GM23338 (cell line): ENCODE results near the gene AFAP1.

Source experiments
- POLR2AphosphoS5 ChIP-seq: IDR thresholded peaks from 2 replicates; pipeline ENCODE4 v1.6.1; 2016; ENCODE audit warnings: antibody characterized with exemption, low read depth
- STAT1 ChIP-seq: IDR thresholded peaks from one replicate; pipeline ENCODE4 v1.6.1; 2016; ENCODE audit warnings: antibody characterized with exemption; ENCODE audit not compliant: unreplicated experiment
- TF ChIP-seq, protein P1 (sequence below), 2 experiments: fragments of 200-600 bp in 1 of 2; sonication (generic) in 1 of 2; conservative IDR thresholded peaks; 2 replicates each; pipeline versions ENCODE4 v1.5.1 to v1.6.1; 2016 to 2017; ENCODE audit warnings: antibody characterized with exemption in 2 of 2, low read depth in 2 of 2, mild to moderate bottlenecking in 2 of 2, moderate library complexity in 1 of 2
- TF ChIP-seq, protein P2 (sequence below): IDR thresholded peaks from one replicate; pipeline ENCODE4 v1.6.1; 2018; ENCODE audit warnings: antibody characterized with exemption; ENCODE audit not compliant: unreplicated experiment

DNA sequence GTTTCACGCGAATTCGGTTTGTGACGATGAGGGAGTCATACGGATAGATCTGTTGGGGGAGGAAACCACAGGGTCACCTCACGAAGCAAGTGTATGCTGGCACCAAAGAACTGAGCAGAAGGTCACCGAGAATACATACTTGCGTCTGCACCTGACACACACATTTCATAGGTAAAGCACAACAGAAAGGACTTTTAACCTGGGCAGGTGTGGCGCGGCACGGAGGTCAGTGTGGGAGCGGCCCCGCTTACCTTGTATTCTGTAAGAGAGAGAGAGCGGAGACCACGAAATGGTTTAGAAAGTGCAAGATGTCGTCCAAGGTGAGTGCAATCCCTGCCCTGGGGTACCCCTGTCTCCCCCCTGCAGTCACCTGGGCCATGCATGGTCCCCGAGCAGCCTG, 43.6 kb upstream of the AFAP1 start:
- TF ChIP-seq, protein P1, sequence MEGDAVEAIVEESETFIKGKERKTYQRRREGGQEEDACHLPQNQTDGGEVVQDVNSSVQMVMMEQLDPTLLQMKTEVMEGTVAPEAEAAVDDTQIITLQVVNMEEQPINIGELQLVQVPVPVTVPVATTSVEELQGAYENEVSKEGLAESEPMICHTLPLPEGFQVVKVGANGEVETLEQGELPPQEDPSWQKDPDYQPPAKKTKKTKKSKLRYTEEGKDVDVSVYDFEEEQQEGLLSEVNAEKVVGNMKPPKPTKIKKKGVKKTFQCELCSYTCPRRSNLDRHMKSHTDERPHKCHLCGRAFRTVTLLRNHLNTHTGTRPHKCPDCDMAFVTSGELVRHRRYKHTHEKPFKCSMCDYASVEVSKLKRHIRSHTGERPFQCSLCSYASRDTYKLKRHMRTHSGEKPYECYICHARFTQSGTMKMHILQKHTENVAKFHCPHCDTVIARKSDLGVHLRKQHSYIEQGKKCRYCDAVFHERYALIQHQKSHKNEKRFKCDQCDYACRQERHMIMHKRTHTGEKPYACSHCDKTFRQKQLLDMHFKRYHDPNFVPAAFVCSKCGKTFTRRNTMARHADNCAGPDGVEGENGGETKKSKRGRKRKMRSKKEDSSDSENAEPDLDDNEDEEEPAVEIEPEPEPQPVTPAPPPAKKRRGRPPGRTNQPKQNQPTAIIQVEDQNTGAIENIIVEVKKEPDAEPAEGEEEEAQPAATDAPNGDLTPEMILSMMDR (conservative IDR thresholded peaks at IDR 0.05; ENCODE audit: low read depth in 2 of 2) = no peak
- TF ChIP-seq STAT1 (no peak), POLR2AphosphoS5 (no peak)
- TF ChIP-seq, protein P2, sequence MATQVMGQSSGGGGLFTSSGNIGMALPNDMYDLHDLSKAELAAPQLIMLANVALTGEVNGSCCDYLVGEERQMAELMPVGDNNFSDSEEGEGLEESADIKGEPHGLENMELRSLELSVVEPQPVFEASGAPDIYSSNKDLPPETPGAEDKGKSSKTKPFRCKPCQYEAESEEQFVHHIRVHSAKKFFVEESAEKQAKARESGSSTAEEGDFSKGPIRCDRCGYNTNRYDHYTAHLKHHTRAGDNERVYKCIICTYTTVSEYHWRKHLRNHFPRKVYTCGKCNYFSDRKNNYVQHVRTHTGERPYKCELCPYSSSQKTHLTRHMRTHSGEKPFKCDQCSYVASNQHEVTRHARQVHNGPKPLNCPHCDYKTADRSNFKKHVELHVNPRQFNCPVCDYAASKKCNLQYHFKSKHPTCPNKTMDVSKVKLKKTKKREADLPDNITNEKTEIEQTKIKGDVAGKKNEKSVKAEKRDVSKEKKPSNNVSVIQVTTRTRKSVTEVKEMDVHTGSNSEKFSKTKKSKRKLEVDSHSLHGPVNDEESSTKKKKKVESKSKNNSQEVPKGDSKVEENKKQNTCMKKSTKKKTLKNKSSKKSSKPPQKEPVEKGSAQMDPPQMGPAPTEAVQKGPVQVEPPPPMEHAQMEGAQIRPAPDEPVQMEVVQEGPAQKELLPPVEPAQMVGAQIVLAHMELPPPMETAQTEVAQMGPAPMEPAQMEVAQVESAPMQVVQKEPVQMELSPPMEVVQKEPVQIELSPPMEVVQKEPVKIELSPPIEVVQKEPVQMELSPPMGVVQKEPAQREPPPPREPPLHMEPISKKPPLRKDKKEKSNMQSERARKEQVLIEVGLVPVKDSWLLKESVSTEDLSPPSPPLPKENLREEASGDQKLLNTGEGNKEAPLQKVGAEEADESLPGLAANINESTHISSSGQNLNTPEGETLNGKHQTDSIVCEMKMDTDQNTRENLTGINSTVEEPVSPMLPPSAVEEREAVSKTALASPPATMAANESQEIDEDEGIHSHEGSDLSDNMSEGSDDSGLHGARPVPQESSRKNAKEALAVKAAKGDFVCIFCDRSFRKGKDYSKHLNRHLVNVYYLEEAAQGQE = no peak
